ENCODE data around the gene PPWD1. TPM values are rescaled to one million over a fixed set of nuclear protein-coding genes. Genes with fewer than 3 reads are reported as not detected.

PPWD1 gene
- polyA plus RNA-seq (2011; rRNA removed): 13.2 and 14.1 TPM in 2 replicates
- 15.8 and 20.9 TPM in 2 replicates for polyA minus RNA-seq (2011; rRNA and poly(A)+ RNA removed)

DNA sequence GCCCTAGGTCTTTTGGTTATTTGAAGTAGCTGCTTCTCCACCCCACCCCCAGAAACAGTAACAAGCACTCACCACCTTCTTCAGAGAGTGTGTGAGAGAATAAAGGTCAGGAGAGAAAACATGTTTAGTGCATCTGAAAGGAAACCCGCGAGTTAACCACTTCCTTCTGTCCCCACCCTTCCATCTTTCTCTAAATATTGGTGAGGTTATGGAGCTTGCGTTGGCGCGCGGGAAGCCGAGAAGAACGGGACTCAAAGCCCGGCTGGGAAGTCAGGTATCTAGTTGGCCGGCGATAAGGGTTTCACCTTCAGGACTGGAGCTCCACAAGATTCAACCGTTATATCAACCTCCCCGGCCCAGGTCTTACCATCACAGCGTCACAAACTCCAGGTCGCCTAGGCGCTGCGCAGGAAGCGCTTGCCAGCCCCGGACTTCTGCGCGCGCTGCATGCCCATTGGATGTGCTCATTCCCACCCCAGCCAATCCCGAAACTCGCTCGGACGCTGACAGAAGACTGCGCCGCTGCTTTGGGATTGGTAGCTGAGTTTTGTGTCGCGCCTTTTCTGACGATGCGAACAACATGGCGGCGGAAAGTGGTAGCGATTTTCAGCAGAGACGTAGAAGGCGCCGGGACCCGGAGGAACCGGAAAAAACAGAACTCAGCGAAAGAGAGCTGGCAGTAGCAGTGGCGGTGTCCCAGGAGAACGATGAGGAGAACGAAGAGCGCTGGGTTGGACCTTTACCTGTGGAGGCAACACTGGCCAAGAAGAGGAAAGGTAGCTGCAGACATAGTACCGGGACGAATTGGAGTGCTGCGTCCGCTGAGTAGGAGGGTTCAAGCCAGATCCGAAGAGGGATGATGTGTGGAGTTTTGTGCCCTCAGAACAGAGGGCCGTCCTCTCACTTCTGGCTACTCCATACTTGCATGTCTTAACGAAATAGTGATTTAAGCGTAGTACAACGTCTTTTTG is at the start of gene PPWD1, which contains the start of gene CENPK:
TSS of gene PPWD1 (plus strand) at position 566 of the 971 bp plus-strand sequence. CDS start at position 581, 15 bp downstream.
TSS of gene CENPK (minus strand) at position 438 of the 971 bp plus-strand sequence. CDS start 8,261 bp downstream, outside the sequence.
- peak; percentile 78 for DNase-seq (ENCODE audit: low read depth, low spot score)
- H3K9me3 ChIP-seq (ENCODE audit: control insufficient read depth, insufficient read depth, low read length): no peaks in the 10 kb centered on the region
- H3K27ac ChIP-seq (ENCODE audit: low read depth, low read length): peak within 1 kb of the TSS; percentile 93
- TF ChIP-seq, protein P1, sequence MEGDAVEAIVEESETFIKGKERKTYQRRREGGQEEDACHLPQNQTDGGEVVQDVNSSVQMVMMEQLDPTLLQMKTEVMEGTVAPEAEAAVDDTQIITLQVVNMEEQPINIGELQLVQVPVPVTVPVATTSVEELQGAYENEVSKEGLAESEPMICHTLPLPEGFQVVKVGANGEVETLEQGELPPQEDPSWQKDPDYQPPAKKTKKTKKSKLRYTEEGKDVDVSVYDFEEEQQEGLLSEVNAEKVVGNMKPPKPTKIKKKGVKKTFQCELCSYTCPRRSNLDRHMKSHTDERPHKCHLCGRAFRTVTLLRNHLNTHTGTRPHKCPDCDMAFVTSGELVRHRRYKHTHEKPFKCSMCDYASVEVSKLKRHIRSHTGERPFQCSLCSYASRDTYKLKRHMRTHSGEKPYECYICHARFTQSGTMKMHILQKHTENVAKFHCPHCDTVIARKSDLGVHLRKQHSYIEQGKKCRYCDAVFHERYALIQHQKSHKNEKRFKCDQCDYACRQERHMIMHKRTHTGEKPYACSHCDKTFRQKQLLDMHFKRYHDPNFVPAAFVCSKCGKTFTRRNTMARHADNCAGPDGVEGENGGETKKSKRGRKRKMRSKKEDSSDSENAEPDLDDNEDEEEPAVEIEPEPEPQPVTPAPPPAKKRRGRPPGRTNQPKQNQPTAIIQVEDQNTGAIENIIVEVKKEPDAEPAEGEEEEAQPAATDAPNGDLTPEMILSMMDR (IDR thresholded peaks at IDR 0.05; ENCODE audit: low read depth, low read length): no peak
- peak within 1 kb of the TSS; percentile 96 for H3K4me3 ChIP-seq (ENCODE audit: low read depth, low read length)
- CTCF ChIA-PET: interaction anchor here (0.8 to 1.5 kb wide), 3 partner anchors 9 to 604 kb away, joined by 3 to 6 read pairs (median 3); no protein-coding TSS in a partner anchor
- POLR2A ChIA-PET: interaction anchor here (0.5 to 0.6 kb wide), 2 partner anchors 69 to 199 kb away, joined by 4 to 8 read pairs; no protein-coding TSS in a partner anchor
- no peaks in the 10 kb centered on the region for H3K27me3 ChIP-seq (ENCODE audit: control insufficient read depth, insufficient read depth, low read length)

DNA sequence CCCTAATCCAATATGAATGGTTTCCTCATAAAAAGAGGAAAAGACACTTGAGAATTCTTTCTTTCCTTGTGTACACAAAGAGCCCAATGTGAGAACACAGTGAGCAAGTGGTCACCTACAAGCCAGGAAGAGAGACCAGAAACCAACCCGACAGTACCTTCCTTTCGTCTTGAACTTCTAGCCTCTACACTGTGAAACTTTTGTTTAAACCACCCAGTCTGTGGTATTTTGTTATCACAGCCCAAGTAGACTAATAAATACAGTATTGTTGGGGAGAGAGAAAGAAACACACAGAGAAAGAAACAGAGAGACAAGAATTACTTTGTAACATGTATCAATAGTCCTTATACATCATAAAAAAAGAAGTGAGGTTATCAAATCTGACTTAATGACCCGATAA is 37.4 kb upstream of the PPWD1 start:
- no peak overlapping the region for H3K4me3 ChIP-seq (ENCODE audit: low read depth, low read length)
- POLR2A ChIA-PET: no interaction called here

DNA sequence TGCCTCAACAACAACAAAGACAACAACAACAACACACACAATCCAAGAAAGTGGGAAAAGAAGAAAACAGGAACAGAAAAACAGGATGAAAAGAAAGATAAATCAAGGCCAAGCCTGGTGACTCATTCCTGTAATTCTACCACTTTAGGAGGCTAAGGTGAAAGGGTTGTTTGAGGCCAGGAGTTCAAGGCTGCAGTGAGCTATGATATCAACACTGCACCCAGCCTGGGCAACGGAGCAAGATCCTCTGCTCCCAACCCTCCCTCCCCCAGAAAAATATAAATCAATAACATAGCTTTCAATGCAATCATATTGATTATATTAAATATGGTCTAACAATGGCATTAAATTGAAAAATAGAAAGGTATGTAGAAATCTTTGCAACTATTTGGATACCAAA is 32.2 kb upstream of the PPWD1 start:
- POLR2A ChIA-PET: no interaction called here
- CTCF ChIA-PET: interaction anchor here (0.6 kb wide), 1 partner anchor 36 kb away, joined by 4 read pairs; no protein-coding TSS in a partner anchor
- Histone ChIP-seq H3K27ac (ENCODE audit: low read depth, low read length) (no peak overlapping the region), H3K9me3 (ENCODE audit: control insufficient read depth, insufficient read depth, low read length) (no peaks in the 10 kb centered on the region), H3K4me3 (ENCODE audit: low read depth, low read length) (no peak overlapping the region), H3K27me3 (ENCODE audit: control insufficient read depth, insufficient read depth, low read length) (no peaks in the 10 kb centered on the region)
- no peak for DNase-seq (ENCODE audit: low read depth, low spot score)
- TF ChIP-seq, protein P1 (IDR thresholded peaks at IDR 0.05; ENCODE audit: low read depth, low read length): no peak

More for the DNA sequence above, 37.4 kb upstream of the PPWD1 start:
- no peaks in the 10 kb centered on the region for H3K27me3 ChIP-seq (ENCODE audit: control insufficient read depth, insufficient read depth, low read length)
- CTCF ChIA-PET: no interaction called here
- no peak overlapping the region for H3K27ac ChIP-seq (ENCODE audit: low read depth, low read length)
- H3K9me3 ChIP-seq (ENCODE audit: control insufficient read depth, insufficient read depth, low read length): no peaks in the 10 kb centered on the region
- DNase-seq (ENCODE audit: low read depth, low spot score): no peak
- TF ChIP-seq, protein P1 (IDR thresholded peaks at IDR 0.05; ENCODE audit: low read depth, low read length): no peak

DNA sequence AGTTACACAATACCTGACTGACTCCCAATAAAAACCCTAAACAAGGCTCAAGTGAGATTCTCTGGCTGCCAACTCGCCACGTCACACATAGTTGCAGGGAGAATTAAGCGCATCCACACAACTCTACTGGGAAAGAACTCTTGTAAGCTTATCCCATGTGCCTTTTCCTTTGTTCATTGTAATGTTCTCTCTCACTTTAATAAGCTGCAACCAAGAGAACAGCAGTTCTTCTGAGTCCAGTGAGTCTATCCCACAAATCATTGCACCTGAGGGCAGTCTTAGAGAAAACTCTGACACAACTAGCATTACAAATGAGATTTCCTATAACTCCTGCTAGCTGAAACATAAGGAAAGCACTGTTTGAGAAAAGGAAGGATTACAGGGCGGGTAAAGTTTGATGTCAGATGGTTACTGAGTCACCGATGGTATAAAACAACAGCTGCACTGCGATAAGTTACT is 27.5 kb upstream of the PPWD1 start:
- CTCF ChIA-PET: interaction anchor here (0.7 kb wide), 1 partner anchor 207 kb away, joined by 3 read pairs; no protein-coding TSS in a partner anchor
- POLR2A ChIA-PET: no interaction called here
- TF ChIP-seq, protein P1 (IDR thresholded peaks at IDR 0.05; ENCODE audit: low read depth, low read length): no peak
- H3K27ac ChIP-seq (ENCODE audit: low read depth, low read length): no peak overlapping the region
- H3K9me3 ChIP-seq (ENCODE audit: control insufficient read depth, insufficient read depth, low read length): no peaks in the 10 kb centered on the region
- H3K4me3 ChIP-seq (ENCODE audit: low read depth, low read length): no peak overlapping the region
- DNase-seq (ENCODE audit: low read depth, low spot score): no peak
- no peaks in the 10 kb centered on the region for H3K27me3 ChIP-seq (ENCODE audit: control insufficient read depth, insufficient read depth, low read length)

Measured in AG04450 (cell line).